DOHH2 (cell line): Measurements from ENCODE around the gene MISP.

Source experiments
- EZH2phosphoT487 ChIP-seq: fragments of 200-600 bp; sonication (generic); IDR thresholded peaks from 2 replicates; pipeline ENCODE4 v1.6.1; 2017; ENCODE audit warnings: borderline replicate concordance, mild to moderate bottlenecking, antibody characterized with exemption, low read length, moderate library complexity, mixed read lengths
- TF ChIP-seq, protein P1 (sequence below): fragments of 200-600 bp; sonication (generic); IDR thresholded peaks from one replicate; pipeline ENCODE4 v1.5.1; 2014; ENCODE audit warnings: antibody characterized with exemption, mild to moderate bottlenecking, low read depth, low read length; ENCODE audit not compliant: poor library complexity, severe bottlenecking

DNA sequence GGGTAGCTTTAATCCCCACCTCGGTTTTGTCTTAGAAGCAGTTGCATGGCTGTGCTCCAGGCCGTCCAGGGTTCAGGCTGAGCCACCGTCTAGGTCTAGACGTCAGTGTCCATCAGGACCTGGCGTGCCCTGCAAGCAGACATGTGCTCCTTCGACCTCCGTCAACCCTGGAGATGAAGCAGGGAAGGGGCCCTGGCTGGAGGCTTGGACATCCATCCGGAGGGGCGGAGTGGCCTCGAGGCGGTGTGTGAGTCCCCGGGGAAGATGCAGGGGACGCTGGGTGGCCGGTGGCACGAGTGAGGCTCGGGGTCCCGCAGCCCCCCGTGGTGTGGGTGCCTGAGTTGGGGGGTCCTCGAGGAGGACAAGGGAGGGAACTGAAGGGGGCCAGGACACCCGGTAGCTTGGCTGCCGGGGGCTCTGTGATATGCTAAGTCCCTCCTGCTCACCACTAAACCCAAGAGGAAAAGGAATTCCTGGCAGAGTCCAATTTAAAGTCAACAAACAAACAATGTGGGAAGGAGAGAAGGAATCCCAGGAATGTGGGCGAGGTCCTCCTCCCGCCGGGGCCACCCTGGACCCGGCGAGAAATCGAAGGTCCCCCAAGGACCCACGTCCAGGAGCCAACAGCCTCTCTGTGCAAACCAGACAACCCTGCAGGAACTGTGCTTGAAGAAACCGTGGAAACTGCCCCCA lies 31.4 kb downstream of the MISP start:
- TF ChIP-seq, protein P1, sequence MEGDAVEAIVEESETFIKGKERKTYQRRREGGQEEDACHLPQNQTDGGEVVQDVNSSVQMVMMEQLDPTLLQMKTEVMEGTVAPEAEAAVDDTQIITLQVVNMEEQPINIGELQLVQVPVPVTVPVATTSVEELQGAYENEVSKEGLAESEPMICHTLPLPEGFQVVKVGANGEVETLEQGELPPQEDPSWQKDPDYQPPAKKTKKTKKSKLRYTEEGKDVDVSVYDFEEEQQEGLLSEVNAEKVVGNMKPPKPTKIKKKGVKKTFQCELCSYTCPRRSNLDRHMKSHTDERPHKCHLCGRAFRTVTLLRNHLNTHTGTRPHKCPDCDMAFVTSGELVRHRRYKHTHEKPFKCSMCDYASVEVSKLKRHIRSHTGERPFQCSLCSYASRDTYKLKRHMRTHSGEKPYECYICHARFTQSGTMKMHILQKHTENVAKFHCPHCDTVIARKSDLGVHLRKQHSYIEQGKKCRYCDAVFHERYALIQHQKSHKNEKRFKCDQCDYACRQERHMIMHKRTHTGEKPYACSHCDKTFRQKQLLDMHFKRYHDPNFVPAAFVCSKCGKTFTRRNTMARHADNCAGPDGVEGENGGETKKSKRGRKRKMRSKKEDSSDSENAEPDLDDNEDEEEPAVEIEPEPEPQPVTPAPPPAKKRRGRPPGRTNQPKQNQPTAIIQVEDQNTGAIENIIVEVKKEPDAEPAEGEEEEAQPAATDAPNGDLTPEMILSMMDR, result no peak
- TF ChIP-seq EZH2phosphoT487, result no peak
